GM21825 (cell line): ENCODE measurements around the gene DCAF11.

Source experiments
- ATAC-seq: cut with Tn5 transposase; IDR thresholded peaks from one replicate; pipeline ENCODE4 v1.9.1; 2021; ENCODE audit warnings: mild to moderate bottlenecking, moderate library complexity; ENCODE audit not compliant: unreplicated experiment

Gene DCAF11

GRCh38 chr14:24116128-24116814 is 1.7 kb downstream of the DCAF11 start:
- no peak for ATAC-seq

- no peak for ATAC-seq
These were observed 2.6 kb downstream of the DCAF11 start for GRCh38 chr14:24117179-24117578.

GRCh38 chr14:24119691-24120090 is 5.1 kb downstream of the DCAF11 start:
- ATAC-seq = no peak

GRCh38 chr14:24121210-24121609 is 6.6 kb downstream of the DCAF11 start:
- ATAC-seq = no peak

GRCh38 chr14:24122416-24122815 is 7.8 kb downstream of the DCAF11 start:
- ATAC-seq = no peak

GRCh38 chr14:24122898-24123297 is 8.3 kb downstream of the DCAF11 start:
- ATAC-seq = no peak

- peak; percentile 67 for ATAC-seq
These were observed 9.1 kb downstream of the DCAF11 start for GRCh38 chr14:24123424-24124417.

- no peak for ATAC-seq
These were observed 12.4 kb downstream of the DCAF11 start for GRCh38 chr14:24126939-24127338.

- ATAC-seq = no peak
These were observed 13.1 kb downstream of the DCAF11 start for GRCh38 chr14:24127673-24128072.

GRCh38 chr14:24129410-24129998 is 14.9 kb downstream of the DCAF11 start:
- ATAC-seq = no peak

- no peak for ATAC-seq
These were observed 15.8 kb downstream of the DCAF11 start, which contains the start of gene FITM1 for GRCh38 chr14:24130380-24130716. TSS of gene FITM1 (plus strand) at chr14:24130659. CDS start at chr14:24131564, 905 bp downstream.

- ATAC-seq = no peak
These were observed 16.4 kb downstream of the DCAF11 start for GRCh38 chr14:24130717-24131548.

- ATAC-seq = no peak
These were observed 17.0 kb downstream of the DCAF11 start for GRCh38 chr14:24131549-24131966.

- no peak for ATAC-seq
These were observed 17.6 kb downstream of the DCAF11 start for GRCh38 chr14:24132061-24132685.

GRCh38 chr14:24132976-24133375 is 18.4 kb downstream of the DCAF11 start:
- no peak for ATAC-seq

- no peak for ATAC-seq
These were observed 19.2 kb downstream of the DCAF11 start for GRCh38 chr14:24133735-24134134.

GRCh38 chr14:24135584-24135833 is 20.9 kb downstream of the DCAF11 start:
- ATAC-seq = no peak

GRCh38 chr14:24135834-24136683 is 21.5 kb downstream of the DCAF11 start, which contains the start of gene PSME1:
TSS of gene PSME1 (plus strand) at chr14:24136194. CDS start at chr14:24136263, 69 bp downstream.
- peak; percentile 84 for ATAC-seq
